Regular cardiac myocyte (primary cell): ENCODE data around the gene CPXM1. TPM values are rescaled to one million over a fixed set of nuclear protein-coding genes. Genes with fewer than 3 reads are reported as not detected.

Experiments
- total RNA-seq: library from RNA; depleted of rRNA; stranded (reverse); fragments of >200 nt; gene quantifications from 2 replicates; pipeline ENCODE4 v1.2.3, GENCODE V29; 2014

CPXM1 gene
- 0.19 and 0.28 TPM in 2 replicates for total RNA-seq

GRCh38 chr20:2800521-2801285 lies at the start of gene CPXM1:
CPXM1 (minus strand) TSS chr20:2800627; CDS start chr20:2800572, 55 bp downstream.

DNA sequence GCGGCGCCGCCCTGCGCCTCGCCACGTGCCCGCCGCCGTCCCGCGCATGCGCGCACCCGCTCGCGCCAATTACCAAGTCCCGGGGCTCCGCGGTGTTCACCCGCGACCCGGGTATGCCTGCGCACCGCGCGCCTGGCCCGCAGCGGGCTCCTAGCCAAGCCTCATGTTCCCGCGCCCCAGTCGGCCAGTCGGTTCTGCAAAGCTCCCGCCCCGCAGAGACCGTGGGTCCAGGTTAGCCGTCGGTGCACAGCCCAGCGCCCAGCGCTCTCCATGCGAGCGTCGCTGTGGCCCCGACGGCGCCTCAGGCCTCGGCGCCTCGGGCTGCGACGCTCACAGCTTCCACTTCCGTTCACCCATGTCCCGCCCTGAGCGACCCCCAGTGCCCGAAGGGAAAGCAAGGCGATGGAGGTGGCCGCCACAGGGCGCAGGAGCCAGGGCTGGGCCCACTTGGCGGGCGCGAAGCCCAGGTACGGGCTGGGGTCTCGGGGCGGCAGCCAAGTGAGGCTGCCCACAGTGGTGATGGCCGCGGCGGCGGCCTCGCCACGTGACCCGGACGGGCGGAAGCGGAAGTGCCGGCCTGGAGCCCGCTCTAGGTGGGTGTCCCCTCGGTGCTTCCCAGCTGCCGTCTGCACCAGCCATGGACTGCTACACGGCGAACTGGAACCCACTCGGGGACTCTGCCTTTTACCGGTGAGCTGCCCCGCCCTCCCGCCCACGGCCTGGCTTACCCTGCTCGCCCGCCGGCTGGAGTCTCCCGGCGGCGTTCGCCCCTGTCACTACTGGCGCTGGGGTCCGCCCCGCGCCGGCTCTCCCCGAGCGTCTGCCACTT lies 39.9 kb upstream of the CPXM1 start, which contains the start of the genes PCED1A and VPS16:
Gene PCED1A (minus strand): TSS at position 518 of the 829 bp plus-strand sequence. CDS start 743 bp downstream, outside the sequence.
Gene VPS16 (plus strand): TSS at position 608 of the 829 bp plus-strand sequence. CDS start 30 bp downstream, at position 638.

GRCh38 chr20:2816030-2816582 lies 15.7 kb upstream of the CPXM1 start, which contains the start of gene TMEM239:
TMEM239 (plus strand) TSS chr20:2816364; CDS start chr20:2816555, 191 bp downstream.

GRCh38 chr20:2814587-2815051 lies 14.2 kb upstream of the CPXM1 start, which contains the start of gene C20orf141:
C20orf141 (plus strand) TSS chr20:2814987; CDS start chr20:2815185, 198 bp downstream.

Other genes starting within 250 kb of the CPXM1 start
- gene NOP56, start 148.0 kb downstream of the CPXM1 start, total RNA-seq, result 112 and 257 TPM in 2 replicates
- 55.2 and 84.7 TPM in 2 replicates for gene IDH3B, start 136.4 kb downstream of the CPXM1 start, total RNA-seq
- gene EBF4, start 107.8 kb downstream of the CPXM1 start, total RNA-seq, result under 0.01 and 0.56 TPM in 2 replicates
- gene C20orf141, start 14.4 kb upstream of the CPXM1 start, total RNA-seq, result not detected in 2 replicates
- not detected in 2 replicates for gene TMEM239, start 15.7 kb upstream of the CPXM1 start, total RNA-seq
- gene PCED1A, start 40.0 kb upstream of the CPXM1 start, total RNA-seq, result 22.8 and 35.8 TPM in 2 replicates
- 44.5 and 52.9 TPM in 2 replicates for gene VPS16, start 40.1 kb upstream of the CPXM1 start, total RNA-seq
- gene PTPRA, start 72.9 kb upstream of the CPXM1 start, total RNA-seq, result 25.1 and 30.2 TPM in 2 replicates
- gene GNRH2, start 243.0 kb upstream of the CPXM1 start, total RNA-seq, result 0.28 TPM in 1 of 2 replicates, not detected in the other
- 35.5 and 56.7 TPM in 2 replicates for gene MRPS26, start 245.4 kb upstream of the CPXM1 start, total RNA-seq